Inflammatory macrophage treated with lipopolysaccharide for 1 hour (primary cell): ENCODE data around the gene VOPP1.

Source experiments
- DNase-seq, 2 donors: peaks; one replicate each; pipeline ENCODE4 v3.0.0-alpha.2; 2020 to 2022

Gene VOPP1

GRCh38 chr7:55576753-55577152, 4.5 kb upstream of the VOPP1 start:
- DNase-seq: no peak

GRCh38 chr7:55575733-55576132, 3.4 kb upstream of the VOPP1 start:
- DNase-seq: no peak

GRCh38 chr7:55575098-55575497, 2.8 kb upstream of the VOPP1 start:
- no peak for DNase-seq

- DNase-seq: peak in 1 of 2 donors; percentile 33
Measured at GRCh38 chr7:55574051-55574717, 1.9 kb upstream of the VOPP1 start.

- DNase-seq: no peak
Measured at GRCh38 chr7:55573234-55573900, 1.1 kb upstream of the VOPP1 start.

- peak; percentile 63 to 74 for DNase-seq
Measured at GRCh38 chr7:55571511-55572377, 558 bp downstream of the VOPP1 start.

- peak in 1 of 2 donors; percentile 24 for DNase-seq
Measured at GRCh38 chr7:55570939-55571338, 1.4 kb downstream of the VOPP1 start.

- DNase-seq: peak in 1 of 2 donors; percentile 41
Measured at GRCh38 chr7:55570218-55570873, 2.0 kb downstream of the VOPP1 start.

GRCh38 chr7:55569797-55570196, 2.5 kb downstream of the VOPP1 start:
- DNase-seq: no peak

GRCh38 chr7:55569269-55569663, 3.0 kb downstream of the VOPP1 start:
- no peak for DNase-seq

GRCh38 chr7:55568613-55569268, 3.6 kb downstream of the VOPP1 start:
- DNase-seq: no peak

GRCh38 chr7:55567571-55567970, 4.7 kb downstream of the VOPP1 start:
- DNase-seq: no peak

GRCh38 chr7:55565681-55566080, 6.6 kb downstream of the VOPP1 start:
- peak; percentile 30 to 79 for DNase-seq

- DNase-seq: no peak
Measured at GRCh38 chr7:55563596-55564325, 8.5 kb downstream of the VOPP1 start.

GRCh38 chr7:55561690-55562089, 10.6 kb downstream of the VOPP1 start:
- peak; percentile 21 to 77 for DNase-seq

- DNase-seq: no peak
Measured at GRCh38 chr7:55558962-55559920, 13.1 kb downstream of the VOPP1 start.

GRCh38 chr7:55557666-55558188, 14.6 kb downstream of the VOPP1 start:
- DNase-seq: peak; percentile 57 to 75

GRCh38 chr7:55556492-55556891, 15.8 kb downstream of the VOPP1 start:
- DNase-seq: no peak

GRCh38 chr7:55556031-55556430, 16.3 kb downstream of the VOPP1 start:
- DNase-seq: no peak

- no peak for DNase-seq
Measured at GRCh38 chr7:55555160-55555559, 17.1 kb downstream of the VOPP1 start.
